Stomach (tissue), 4 donors: ENCODE measurements around the gene OAF.
A peak's percentile ranks its signal among the peaks of the same experiment; 100 is the strongest.

Source experiments
- CTCF ChIP-seq, 7 experiments: fragments of 450-650 bp in 4 of 7; fragments of 200-600 bp in 3 of 7; sonication (generic) in 3 of 7; IDR thresholded peaks; one replicate each; pipeline ENCODE4 v1.5.1; 2016 to 2019; ENCODE audit warnings: antibody characterized with exemption in 7 of 7, control low read depth in 2 of 7, mild to moderate bottlenecking in 1 of 7
- EP300 ChIP-seq: sonication (generic); formaldehyde crosslinking; IDR thresholded peaks from one replicate; pipeline ENCODE4 v1.6.1; 2017; ENCODE audit warnings: antibody characterized with exemption
- POLR2A ChIP-seq, 4 donors: fragments of 450-650 bp; IDR thresholded peaks; one replicate each; pipeline ENCODE4 v1.6.1; 2016; ENCODE audit warnings: antibody characterized with exemption in 4 of 4, control low read depth in 2 of 4, mild to moderate bottlenecking in 1 of 4, moderate library complexity in 1 of 4
- POLR2AphosphoS5 ChIP-seq, 3 donors: sonication (generic); formaldehyde crosslinking; IDR thresholded peaks; one replicate each; pipeline ENCODE4 v1.6.1; 2016; ENCODE audit warnings: antibody characterized with exemption in 3 of 3

GRCh38 chr11:120221115-120221752 lies 10.4 kb downstream of the OAF start:
- TF ChIP-seq CTCF (IDR thresholded peaks at IDR 0.05) = no peak
- TF ChIP-seq POLR2A (IDR thresholded peaks at IDR 0.05) = no peak
- peak in 2 of 3 donors; percentile 66 to 75 for TF ChIP-seq POLR2AphosphoS5 (IDR thresholded peaks at IDR 0.05)
- no peak for TF ChIP-seq EP300
